CD4-positive, alpha-beta T cell treated with Interleukin-2 at 100 ng/mL for 4 hours (primary cell): Measurements from ENCODE around the gene FAM240A.
"Not testable (repeated sequence)": the region's sequence is repeated elsewhere in the genome, so short reads cannot be mapped to it uniquely, and the experiment has no call there.

Source experiments
- DNase-seq: peaks from one replicate; pipeline ENCODE4 v3.0.0-alpha.2; 2020; ENCODE audit warnings: low spot score

The FAM240A gene

GRCh38 chr3:46586738-46587246 is 25.5 kb upstream of the FAM240A start:
- no peak for DNase-seq

GRCh38 chr3:46587268-46587667 is 25.1 kb upstream of the FAM240A start:
- not testable (repeated sequence) for DNase-seq

- DNase-seq, result no peak
Observed at GRCh38 chr3:46593274-46593862, 19.0 kb upstream of the FAM240A start.

DNA sequence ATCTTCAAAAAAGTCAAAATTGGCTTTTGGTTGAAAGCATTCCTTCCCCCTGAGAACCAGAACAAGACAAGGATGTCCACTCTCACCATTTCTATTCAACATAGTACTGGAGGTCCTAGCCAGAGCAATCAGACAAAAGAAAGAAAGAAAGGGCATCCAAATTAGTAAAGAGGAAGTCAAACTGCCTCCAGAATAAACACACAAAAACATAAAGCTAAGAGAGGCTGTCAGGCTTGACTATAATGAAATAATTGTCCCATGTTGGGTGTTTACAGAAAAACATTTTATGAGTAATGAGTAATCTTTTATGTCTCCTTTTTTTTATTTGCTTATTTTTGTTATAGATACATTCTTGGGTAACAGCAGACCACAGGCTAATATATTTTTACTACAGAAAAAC is 18.3 kb upstream of the FAM240A start:
- DNase-seq, result no peak

- no peak for DNase-seq
Observed at GRCh38 chr3:46594723-46595122, 17.6 kb upstream of the FAM240A start.

GRCh38 chr3:46595819-46596314 is 16.5 kb upstream of the FAM240A start:
- no peak for DNase-seq

GRCh38 chr3:46599590-46599989 is 12.7 kb upstream of the FAM240A start:
- no peak for DNase-seq

- DNase-seq, result no peak
Observed at GRCh38 chr3:46603446-46604046, 8.8 kb upstream of the FAM240A start.

- DNase-seq, result no peak
Observed at GRCh38 chr3:46604127-46604526, 8.2 kb upstream of the FAM240A start.

- no peak for DNase-seq
Observed at GRCh38 chr3:46607603-46608028, 4.7 kb upstream of the FAM240A start.

DNA sequence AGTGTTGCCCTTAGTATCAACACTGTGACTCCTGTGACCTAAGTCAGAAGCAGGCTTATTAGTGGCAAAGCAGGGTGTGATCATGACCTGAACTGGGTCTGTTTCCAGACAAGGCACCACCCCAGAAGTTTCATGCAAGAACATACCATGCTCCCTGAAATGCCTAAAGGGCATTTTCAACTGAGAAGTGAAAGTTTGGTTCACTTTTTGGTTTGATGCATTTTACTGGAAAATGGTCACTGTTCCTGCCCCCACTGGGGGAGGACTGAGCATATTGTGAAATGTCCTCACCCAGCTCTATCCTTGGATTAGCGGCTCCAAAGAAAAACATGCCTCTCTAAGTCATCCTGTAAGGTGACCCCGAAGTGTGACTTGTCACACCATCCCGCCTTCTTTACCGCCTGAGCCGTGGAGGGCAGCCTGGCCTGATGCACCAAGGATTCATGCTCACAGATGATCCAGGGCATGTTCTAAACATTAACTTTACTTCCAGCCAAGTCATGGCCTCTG is 3.1 kb upstream of the FAM240A start:
- DNase-seq, result no peak

GRCh38 chr3:46609944-46610722 is 2.2 kb upstream of the FAM240A start:
- DNase-seq, result no peak

GRCh38 chr3:46613313-46614005 is 1.1 kb downstream of the FAM240A start:
- no peak for DNase-seq

- no peak for DNase-seq
Observed at GRCh38 chr3:46614431-46614830, 2.1 kb downstream of the FAM240A start.

DNA sequence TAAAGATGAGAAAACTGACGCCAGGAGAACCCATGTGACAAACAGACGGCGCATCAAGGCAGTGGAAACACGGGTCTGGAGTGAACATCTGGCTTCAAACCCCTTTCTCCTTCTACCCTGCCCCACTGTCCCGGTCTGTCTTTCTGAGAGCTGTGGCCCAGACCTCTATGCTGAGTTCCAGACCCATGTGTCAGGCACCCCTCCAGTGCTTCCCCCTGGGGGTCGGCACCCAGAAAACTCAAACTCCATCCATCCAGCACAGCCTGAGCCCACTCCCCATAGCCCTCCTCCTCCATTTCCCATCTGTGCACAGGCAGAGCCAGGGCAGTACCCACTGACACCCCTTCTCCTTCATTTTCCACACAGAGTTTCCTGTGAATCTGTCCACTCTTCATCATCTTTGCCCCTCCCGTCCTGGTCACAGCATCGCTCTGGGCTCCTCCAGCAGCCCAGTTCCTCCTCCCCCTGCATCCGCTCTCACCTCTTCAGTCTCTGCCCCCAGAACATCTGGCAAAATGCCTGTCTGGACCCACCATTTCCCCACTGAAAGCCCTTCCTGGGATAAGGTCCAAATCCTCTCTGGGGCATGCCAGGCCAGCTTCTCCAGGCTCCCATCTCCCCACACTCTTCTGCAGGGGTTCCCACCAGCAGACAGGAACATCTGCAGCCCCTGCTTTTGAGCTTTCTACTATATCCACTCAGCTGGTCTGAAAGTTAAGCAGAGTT is 2.9 kb downstream of the FAM240A start:
- no peak for DNase-seq

- DNase-seq, result no peak
Observed at GRCh38 chr3:46615976-46616375, 3.7 kb downstream of the FAM240A start.

- DNase-seq, result no peak
Observed at GRCh38 chr3:46617941-46618340, 5.6 kb downstream of the FAM240A start.

DNA sequence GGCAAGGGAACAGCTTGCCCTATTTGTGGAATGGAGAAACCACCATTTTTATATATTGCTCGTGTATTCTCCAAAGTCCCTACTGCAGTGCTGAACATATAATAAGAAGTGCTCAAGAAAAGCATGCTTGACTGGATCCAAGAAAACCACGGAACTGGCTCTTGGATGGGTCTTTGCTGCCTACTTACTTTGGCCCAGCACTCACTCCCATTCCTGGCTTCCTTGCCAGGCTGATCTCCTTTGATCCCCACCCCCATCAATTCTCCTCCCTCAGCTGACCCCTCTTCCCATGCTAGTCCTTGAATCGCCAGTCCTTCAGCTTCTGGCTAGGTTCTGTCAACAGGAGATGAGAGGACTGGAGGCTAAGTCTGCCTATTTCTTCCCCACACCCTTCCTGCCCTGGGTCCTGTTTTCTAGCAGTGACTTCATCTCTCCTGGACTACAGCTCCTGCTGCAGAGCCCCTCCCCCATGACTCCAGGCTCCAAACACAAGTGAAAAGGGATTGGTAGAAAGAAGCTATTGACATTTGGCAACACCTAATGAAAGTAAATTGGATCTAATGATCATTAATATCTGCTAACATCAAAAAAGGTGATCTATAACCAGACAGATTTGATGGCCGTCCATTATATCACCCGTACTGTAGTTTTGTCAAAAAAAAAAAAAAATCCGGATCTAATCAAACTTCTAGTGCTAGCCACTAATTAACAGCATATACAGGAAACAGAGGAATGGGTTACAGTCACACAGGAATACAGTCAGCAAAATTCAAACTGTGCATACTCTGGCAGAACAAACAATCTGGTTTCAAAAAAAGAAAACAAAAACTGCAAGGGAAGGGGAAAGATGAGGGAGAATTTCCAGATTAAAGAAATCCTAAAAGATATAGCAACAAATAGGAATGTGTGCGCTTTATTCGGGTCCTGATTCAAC is 7.8 kb downstream of the FAM240A start:
- DNase-seq, result no peak

- DNase-seq, result no peak
Observed at GRCh38 chr3:46624533-46624932, 12.2 kb downstream of the FAM240A start.

- no peak for DNase-seq
Observed at GRCh38 chr3:46624975-46625490, 12.7 kb downstream of the FAM240A start.
